ENCODE data around the gene SAG. TPM values are rescaled to one million over a fixed set of nuclear protein-coding genes. Genes with fewer than 3 reads are reported as not detected.
A peak's percentile ranks its signal among the peaks of the same experiment; 100 is the strongest.

SAG gene
- total RNA-seq, 1 donor from 2014 or later: 0.08 TPM

DNA sequence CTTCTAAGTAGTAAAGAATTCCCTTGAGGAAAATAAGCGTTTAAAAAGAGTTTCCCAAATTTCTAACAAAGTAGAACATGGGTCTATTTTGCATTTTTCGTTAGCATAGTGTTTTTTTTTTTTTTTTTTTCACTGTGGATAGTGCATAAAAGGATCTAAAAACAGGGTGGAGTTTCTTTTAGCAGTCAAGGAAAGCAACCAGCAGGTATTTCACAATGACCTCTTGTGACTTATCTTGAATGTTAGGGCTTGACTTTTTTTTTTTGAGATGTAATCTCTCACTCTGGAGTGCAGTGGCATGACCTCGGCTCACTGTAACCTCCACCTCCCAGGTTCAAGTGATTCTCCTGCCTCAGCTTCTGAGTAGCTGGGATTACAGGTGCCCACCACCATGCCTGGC, 31.8 kb downstream of the SAG start:
- H3K27me3 Mint-ChIP-seq (ENCODE audit: insufficient read depth): peaks cover 12% of the 10 kb centered on the region

GRCh38 chr2:233341296-233341695, 33.7 kb downstream of the SAG start:
- DNase-seq (ENCODE audit: low spot score): no peak

More for the DNA sequence above, 31.8 kb downstream of the SAG start:
- intact Hi-C loops (cut with micrococcal nuclease): no loop called here
- Mint-ChIP-seq H3K36me3 (ENCODE audit: low read depth) (no peaks in the 10 kb centered on the region), H3K9me3 (no peaks in the 10 kb centered on the region), H3K27ac (no peak overlapping the region), H3K4me3 (no peak overlapping the region), H3K4me1 (ENCODE audit: low read depth) (peaks cover 23% of the 10 kb centered on the region)
- no peak for DNase-seq (ENCODE audit: low spot score)

DNA sequence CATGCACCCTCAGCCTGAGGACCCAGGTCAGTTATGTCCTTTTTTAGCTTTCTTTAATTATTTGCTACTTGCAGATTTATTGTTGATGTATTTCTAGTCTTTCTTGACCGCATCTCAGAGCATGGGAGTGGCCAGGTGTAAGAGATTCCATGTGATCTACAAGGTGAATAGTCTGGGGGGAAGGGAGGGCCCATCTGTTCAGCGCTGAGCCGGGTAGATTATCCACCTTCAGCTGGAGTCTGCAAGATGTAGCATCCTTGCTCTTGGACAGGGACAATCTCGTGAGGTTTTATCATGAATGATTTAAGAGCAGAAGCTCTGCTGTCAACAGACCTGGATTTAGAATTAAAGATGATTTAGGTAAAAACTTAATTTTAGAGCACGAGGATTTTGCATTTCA, 34.7 kb downstream of the SAG start:
- Mint-ChIP-seq H3K9me3 (no peaks in the 10 kb centered on the region), H3K27ac (no peak overlapping the region)
- intact Hi-C loops (cut with micrococcal nuclease): no loop called here

More at GRCh38 chr2:233341296-233341695, 33.7 kb downstream of the SAG start:
- H3K27me3 Mint-ChIP-seq (ENCODE audit: insufficient read depth): peaks cover 14% of the 10 kb centered on the region
- H3K4me3 Mint-ChIP-seq: no peak overlapping the region
- intact Hi-C loops (cut with micrococcal nuclease): no loop called here
- peaks cover 10% of the 10 kb centered on the region for H3K4me1 Mint-ChIP-seq (ENCODE audit: low read depth)
- H3K27ac Mint-ChIP-seq: no peak overlapping the region
- H3K9me3 Mint-ChIP-seq: no peaks in the 10 kb centered on the region
- no peaks in the 10 kb centered on the region for H3K36me3 Mint-ChIP-seq (ENCODE audit: low read depth)

DNA sequence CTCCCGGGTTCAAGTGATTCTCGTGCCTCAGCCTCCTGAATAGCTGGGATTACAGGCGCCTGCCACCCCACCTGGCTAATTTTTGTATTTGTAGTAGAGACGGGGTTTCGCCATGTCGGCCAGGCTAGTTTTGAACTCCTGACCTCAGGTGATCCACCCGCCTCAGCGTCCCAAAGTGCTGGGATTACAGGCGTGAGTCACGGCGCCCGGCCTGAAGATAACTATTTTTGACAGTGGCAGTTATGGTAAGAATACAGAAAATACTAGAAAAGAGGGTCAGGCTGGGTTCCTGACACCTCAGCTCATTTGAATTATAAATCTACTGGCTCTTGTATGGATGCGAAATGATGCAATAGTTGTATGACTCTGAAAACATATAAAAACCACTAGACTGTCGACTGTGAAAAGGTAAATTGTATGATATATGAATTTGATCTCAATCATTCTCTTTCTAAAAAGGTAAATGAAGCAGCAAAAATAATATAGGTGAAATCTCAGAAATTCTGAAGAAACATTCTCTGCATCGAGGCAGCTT, 35.6 kb downstream of the SAG start:
- Mint-ChIP-seq H3K4me1 (ENCODE audit: low read depth) (peaks cover 10% of the 10 kb centered on the region), H3K9me3 (no peaks in the 10 kb centered on the region), H3K27ac (no peak overlapping the region), H3K27me3 (ENCODE audit: insufficient read depth) (peaks cover 11% of the 10 kb centered on the region), H3K36me3 (ENCODE audit: low read depth) (no peaks in the 10 kb centered on the region), H3K4me3 (no peak overlapping the region)
- intact Hi-C loops (cut with micrococcal nuclease): no loop called here
- no peak for DNase-seq (ENCODE audit: low spot score)

More for the DNA sequence above, 34.7 kb downstream of the SAG start:
- DNase-seq (ENCODE audit: low spot score): no peak
- Mint-ChIP-seq H3K4me3 (no peak overlapping the region), H3K27me3 (ENCODE audit: insufficient read depth) (peaks cover 15% of the 10 kb centered on the region), H3K4me1 (ENCODE audit: low read depth) (peaks cover 10% of the 10 kb centered on the region), H3K36me3 (ENCODE audit: low read depth) (no peaks in the 10 kb centered on the region)

- Mint-ChIP-seq H3K27me3 (ENCODE audit: insufficient read depth) (peaks cover 11% of the 10 kb centered on the region), H3K27ac (no peak overlapping the region), H3K4me1 (ENCODE audit: low read depth) (peaks cover 22% of the 10 kb centered on the region), H3K36me3 (ENCODE audit: low read depth) (no peaks in the 10 kb centered on the region), H3K9me3 (no peaks in the 10 kb centered on the region), H3K4me3 (no peak overlapping the region)
- DNase-seq (ENCODE audit: low spot score): no peak
- intact Hi-C loops (cut with micrococcal nuclease): no loop called here
These were observed 38.8 kb downstream of the SAG start for GRCh38 chr2:233346376-233346775.

- intact Hi-C loops (cut with micrococcal nuclease): no loop called here
- DNase-seq (ENCODE audit: low spot score): no peak
- H3K4me1 Mint-ChIP-seq (ENCODE audit: low read depth): peaks cover 23% of the 10 kb centered on the region
- H3K4me3 Mint-ChIP-seq: no peak overlapping the region
- no peaks in the 10 kb centered on the region for H3K36me3 Mint-ChIP-seq (ENCODE audit: low read depth)
- H3K27me3 Mint-ChIP-seq (ENCODE audit: insufficient read depth): peaks cover 11% of the 10 kb centered on the region
- no peak overlapping the region for H3K27ac Mint-ChIP-seq
- H3K9me3 Mint-ChIP-seq: no peaks in the 10 kb centered on the region
These were observed 39.3 kb downstream of the SAG start for GRCh38 chr2:233346930-233347329.

DNA sequence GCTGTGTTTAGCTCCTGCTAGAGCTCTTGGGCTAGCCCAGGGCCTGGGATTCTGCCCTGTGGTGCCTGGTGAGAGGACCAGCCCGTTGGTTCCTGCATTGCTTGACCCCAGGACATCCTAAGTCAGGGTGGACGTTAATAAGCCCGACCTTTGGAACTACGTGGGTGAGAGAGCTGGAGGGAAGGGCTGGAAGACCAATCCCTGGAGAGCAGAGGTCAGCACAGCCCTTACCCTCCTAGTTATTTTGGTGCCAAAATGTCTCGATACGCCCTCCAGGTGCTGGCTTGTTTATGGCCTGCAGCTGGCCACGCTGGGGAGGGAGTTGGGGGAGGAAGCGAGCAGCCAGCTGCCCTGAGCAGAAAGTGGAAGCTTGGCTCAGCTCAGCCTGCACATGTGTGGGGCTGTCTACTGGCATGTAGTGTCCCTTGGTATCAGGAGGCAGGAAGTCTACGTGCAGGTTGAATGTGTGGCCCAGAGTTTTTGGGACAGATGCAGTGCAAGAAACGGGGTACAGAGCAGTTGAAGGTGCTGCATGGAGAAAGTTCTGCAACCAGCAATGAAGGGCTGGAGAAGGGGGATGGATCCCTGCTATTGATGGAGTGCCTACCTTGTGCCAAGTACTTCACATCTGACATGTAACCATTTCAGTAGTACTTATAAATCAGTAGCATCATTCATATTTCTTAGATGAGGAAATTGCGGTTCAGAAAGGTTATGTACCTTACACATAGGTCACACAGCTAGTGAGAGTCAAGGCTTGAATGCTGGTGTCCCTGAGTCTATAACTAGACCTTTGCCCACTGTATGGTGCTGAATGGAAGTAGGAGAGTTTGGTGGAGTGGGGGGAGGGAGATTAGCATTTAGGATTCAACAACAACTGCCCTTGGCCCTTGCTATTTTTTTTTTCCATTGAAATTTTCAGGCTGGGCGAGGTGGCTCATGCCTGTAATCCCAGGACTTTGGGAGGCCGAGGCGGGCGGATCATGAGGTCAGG, 41.7 kb downstream of the SAG start:
- Mint-ChIP-seq H3K27me3 (ENCODE audit: insufficient read depth) (peaks cover 4% of the 10 kb centered on the region), H3K4me3 (no peak overlapping the region), H3K9me3 (no peaks in the 10 kb centered on the region), H3K36me3 (ENCODE audit: low read depth) (peaks cover 5% of the 10 kb centered on the region), H3K4me1 (ENCODE audit: low read depth) (peaks cover 31% of the 10 kb centered on the region), H3K27ac (no peak overlapping the region)
- no peak for DNase-seq (ENCODE audit: low spot score)
- intact Hi-C loops (cut with micrococcal nuclease): no loop called here

DNA sequence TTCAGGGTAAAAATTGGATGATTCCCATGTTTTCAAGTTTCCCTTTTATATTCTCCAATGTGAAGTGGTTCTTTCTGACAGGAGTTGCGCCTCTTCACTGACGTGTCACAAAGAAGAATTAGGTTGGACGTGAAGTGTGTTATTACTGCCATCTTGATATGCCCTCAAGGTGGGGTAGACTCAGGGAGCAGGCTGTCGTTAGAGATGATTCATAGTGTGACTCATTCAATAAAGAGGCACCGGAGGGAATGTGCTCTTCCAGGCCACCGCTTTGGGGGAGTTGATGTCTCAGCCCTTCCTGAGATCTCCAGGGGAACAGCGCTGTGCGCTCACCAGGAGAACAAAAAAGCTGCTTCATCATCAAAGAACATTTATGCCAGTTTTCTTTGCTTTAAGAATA, 43.1 kb downstream of the SAG start:
- Mint-ChIP-seq H3K36me3 (ENCODE audit: low read depth) (peaks cover 6% of the 10 kb centered on the region), H3K27me3 (ENCODE audit: insufficient read depth) (peaks cover 4% of the 10 kb centered on the region), H3K9me3 (no peaks in the 10 kb centered on the region), H3K27ac (peak overlapping the region; percentile 15), H3K4me3 (no peak overlapping the region), H3K4me1 (ENCODE audit: low read depth) (peaks cover 37% of the 10 kb centered on the region)
- no peak for DNase-seq (ENCODE audit: low spot score)
- intact Hi-C loops (cut with micrococcal nuclease): loop anchor here (5.0 kb wide), 1 partner anchor 52 kb away; no protein-coding TSS in a partner anchor

DNA sequence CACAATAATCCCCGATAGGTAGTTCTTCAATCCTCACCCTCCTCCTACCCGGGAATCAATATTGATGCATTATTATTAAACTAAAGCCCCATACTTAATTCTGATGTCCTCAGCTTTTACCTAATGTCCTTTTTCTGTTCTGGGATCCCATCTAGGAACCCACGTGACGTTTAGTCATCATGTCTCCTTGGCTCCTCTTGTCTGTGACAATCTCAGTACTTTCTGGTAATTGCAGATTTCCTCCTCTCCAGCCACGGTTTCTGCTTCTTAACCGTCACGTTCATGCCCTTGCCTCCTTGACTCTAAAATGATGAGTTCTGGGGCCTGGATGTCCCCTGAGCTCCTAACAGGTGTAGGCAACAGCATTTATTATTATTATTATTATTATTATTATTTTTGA, 43.8 kb downstream of the SAG start:
- Mint-ChIP-seq H3K4me3 (no peak overlapping the region), H3K9me3 (no peaks in the 10 kb centered on the region), H3K4me1 (ENCODE audit: low read depth) (peaks cover 44% of the 10 kb centered on the region), H3K36me3 (ENCODE audit: low read depth) (peaks cover 12% of the 10 kb centered on the region), H3K27ac (no peak overlapping the region), H3K27me3 (ENCODE audit: insufficient read depth) (peaks cover 2% of the 10 kb centered on the region)
- DNase-seq (ENCODE audit: low spot score): no peak
- intact Hi-C loops (cut with micrococcal nuclease): loop anchor here (5.0 kb wide), 1 partner anchor 51 kb away; no protein-coding TSS in a partner anchor

GRCh38 chr2:233352141-233352842, 44.7 kb downstream of the SAG start:
- no peak for DNase-seq (ENCODE audit: low spot score)
- H3K27me3 Mint-ChIP-seq (ENCODE audit: insufficient read depth): peaks cover under 1% of the 10 kb centered on the region
- peaks cover 52% of the 10 kb centered on the region for H3K4me1 Mint-ChIP-seq (ENCODE audit: low read depth)
- H3K36me3 Mint-ChIP-seq (ENCODE audit: low read depth): peaks cover 15% of the 10 kb centered on the region
- intact Hi-C loops (cut with micrococcal nuclease): loop anchor here (5.0 kb wide), 1 partner anchor 50 kb away; no protein-coding TSS in a partner anchor
- H3K27ac Mint-ChIP-seq: peak overlapping the region; percentile 49
- peak overlapping the region; percentile 20 for H3K4me3 Mint-ChIP-seq
- no peaks in the 10 kb centered on the region for H3K9me3 Mint-ChIP-seq

DNA sequence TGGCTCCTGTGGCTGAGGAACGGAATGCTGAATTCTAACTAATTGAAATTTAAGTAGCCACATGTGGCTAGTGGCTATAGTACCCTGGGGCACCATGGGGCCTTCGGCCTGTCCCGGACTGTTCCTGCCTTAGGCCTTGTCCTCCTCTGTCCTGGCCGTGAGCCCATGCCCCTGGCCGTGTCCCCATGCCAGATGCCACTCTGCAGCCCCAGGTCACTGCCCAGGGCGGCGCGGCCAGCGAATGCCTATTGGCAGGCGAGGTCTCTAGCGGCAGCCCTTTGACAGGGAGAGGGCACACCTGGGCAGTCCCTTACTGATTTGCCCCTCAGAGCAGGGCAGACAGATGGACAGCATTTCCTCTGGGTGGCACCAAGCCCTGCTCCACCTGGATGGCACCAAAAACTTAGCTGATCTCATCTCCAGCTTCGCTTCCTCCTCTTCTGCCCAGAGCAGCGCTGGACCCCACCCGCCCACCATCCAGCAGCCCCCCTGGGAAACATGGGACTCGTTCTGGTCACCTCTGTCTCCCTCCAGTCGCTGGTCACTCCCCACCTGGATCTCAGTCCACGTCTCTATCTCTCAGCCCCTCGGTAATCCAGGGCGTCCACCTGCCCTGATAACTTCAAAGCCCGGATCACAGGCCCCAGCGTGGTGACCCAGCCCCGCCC, 45.6 kb downstream of the SAG start:
- peak overlapping the region; percentile 83 for H3K4me3 Mint-ChIP-seq
- H3K9me3 Mint-ChIP-seq: no peaks in the 10 kb centered on the region
- peaks cover 60% of the 10 kb centered on the region for H3K4me1 Mint-ChIP-seq (ENCODE audit: low read depth)
- no peaks in the 10 kb centered on the region for H3K27me3 Mint-ChIP-seq (ENCODE audit: insufficient read depth)
- peaks cover 15% of the 10 kb centered on the region for H3K36me3 Mint-ChIP-seq (ENCODE audit: low read depth)
- no peak for DNase-seq (ENCODE audit: low spot score)
- H3K27ac Mint-ChIP-seq: peak overlapping the region; percentile 90
- intact Hi-C loops (cut with micrococcal nuclease): loop anchor here (5.0 kb wide), 1 partner anchor 49 kb away; no protein-coding TSS in a partner anchor

DNA sequence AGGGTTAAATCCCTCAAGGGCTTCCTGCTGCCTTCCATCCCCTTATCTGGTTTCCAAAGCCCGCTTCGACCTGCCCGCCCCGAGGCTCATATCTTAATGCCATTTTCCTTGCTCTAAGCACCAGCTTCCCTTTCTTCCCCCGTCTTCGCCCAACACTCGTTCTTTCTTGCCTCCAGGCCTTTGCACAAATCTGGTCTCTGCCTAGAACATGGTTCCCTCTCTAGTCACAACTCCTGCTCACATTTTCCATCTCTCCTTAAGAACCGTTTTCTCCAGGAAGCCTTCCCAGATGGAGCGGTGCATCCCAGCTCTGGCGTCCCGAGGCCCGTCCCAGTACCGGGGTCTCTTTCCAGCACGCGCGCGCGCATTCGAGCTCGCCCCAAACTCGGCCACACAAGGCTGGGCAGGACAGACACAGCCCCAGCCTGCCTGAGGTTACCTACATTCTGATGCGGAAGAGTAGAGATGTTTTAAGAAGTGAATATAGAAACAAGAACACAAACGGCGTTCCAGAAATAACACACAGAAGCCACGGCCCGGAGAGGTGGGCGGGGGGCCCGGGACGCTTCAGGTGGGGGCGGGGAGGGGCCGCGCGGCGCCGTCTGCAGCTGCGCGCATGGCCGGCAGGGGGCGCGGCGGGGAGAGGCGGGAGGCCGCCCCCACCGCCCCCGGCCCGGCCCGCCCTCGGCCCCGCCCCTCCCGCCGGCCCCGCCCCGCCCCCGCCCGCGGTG, 46.3 kb downstream of the SAG start, which contains the start of gene DGKD:
TSS of gene DGKD (plus strand) at position 726 of the 731 bp plus-strand sequence. CDS start 25 bp downstream, outside the sequence.
- intact Hi-C loops (cut with micrococcal nuclease): loop anchor here (1.0 to 5.0 kb wide), 5 partner anchors 23 to 747 kb away; no protein-coding TSS in a partner anchor
- no peak for DNase-seq (ENCODE audit: low spot score)
- Mint-ChIP-seq H3K27ac (peak within 1 kb of the TSS; percentile 90), H3K36me3 (ENCODE audit: low read depth) (peaks cover 21% of the 10 kb centered on the region), H3K4me1 (ENCODE audit: low read depth) (peaks cover 67% of the 10 kb centered on the region), H3K9me3 (no peaks in the 10 kb centered on the region), H3K27me3 (ENCODE audit: insufficient read depth) (no peaks in the 10 kb centered on the region), H3K4me3 (peak within 1 kb of the TSS; percentile 87)
